Hair follicular keratinocyte (primary cell): ENCODE results near the gene STAM2. TPM values are rescaled to one million over a fixed set of nuclear protein-coding genes. Genes with fewer than 3 reads are reported as not detected.

ENCODE experiments used
- total RNA-seq: library from RNA; depleted of rRNA; stranded (reverse); fragments of >200 nt; gene quantifications from 2 replicates; pipeline ENCODE4 v1.2.3, GENCODE V29; 2015

The STAM2 gene
- total RNA-seq = 17.9 and 18.9 TPM in 2 replicates

DNA sequence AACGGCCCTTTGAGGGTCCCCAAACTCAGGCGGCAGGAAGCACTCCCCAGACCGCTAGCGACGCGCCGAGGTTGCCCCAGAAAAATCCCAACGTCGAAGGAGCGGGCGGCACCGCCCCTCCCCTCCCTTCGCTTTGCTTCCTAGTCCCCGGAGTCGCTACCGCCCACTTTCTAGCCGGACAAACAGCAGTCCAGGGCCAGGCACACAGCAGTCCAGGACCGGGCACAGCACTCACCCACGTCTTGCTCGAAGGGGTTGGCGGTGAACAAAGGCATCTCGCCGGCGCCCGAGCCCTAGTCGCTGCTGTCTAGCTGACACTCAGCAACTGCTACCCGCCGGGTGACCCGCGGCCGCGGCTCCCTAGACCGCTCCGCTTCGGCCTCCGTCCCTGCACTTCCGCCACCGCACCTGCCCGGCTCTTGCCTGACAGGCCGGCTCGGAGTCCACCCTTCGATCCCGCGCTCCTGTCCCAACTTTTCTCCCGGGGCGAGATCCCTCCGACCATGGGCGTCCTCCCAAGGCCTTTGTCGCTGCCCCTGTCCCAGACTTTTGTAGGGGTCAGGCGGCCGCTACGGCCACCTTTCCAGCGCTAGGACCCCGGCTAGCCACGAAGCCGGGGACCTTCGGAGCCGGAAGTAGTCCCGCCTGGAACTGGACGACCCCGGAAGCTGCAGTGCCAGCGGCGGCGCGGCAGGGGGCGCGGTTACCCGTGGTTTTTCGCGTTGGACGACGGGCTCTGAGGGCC lies at the start of gene STAM2:
TSS of gene STAM2 (minus strand) at position 396 of the 745 bp plus-strand sequence. CDS start at position 275, 121 bp downstream.

DNA sequence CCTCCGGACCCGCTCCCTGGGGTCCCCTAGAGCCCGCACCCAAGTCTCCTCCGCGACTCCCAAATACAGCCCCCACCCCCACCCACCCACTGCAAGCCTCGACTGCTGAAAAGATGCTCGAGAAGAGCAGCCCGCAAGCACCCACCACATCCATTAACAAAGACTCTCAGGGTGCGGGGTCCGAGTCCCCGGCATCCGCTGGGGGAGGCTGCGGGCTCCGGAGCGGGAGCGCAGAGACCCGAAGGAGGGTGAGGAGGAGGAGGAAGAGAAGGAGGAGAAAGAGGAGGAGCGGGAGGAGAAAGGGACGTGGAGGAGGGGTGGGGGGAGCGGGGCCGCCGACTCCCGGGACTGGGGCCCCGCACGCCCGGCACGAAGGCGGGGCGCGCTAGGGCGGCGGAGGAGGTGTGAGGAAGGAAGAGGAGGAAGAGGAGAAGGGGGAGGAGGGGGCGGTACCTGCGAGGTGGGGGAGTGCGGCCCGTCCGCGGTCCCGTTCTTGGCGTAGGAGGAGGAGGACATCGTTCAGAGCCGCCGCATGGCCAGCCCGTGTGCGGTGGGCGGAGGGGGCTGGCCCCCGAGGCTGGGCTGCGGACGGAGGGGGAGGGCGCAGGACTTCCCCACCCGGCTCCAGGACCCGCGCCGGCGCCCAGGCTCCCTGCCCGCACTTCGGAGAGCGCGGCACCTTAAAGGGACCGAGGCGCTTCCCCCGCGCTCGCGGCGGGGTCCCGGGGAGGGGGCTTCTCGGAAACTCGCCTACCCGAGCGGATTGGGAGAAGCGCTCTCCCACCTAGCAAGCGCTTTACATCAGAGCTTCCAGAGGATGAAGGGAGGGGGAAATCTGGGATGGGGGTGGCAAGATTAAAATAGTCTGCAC lies 76.8 kb downstream of the STAM2 start, which contains the start of gene CACNB4:
TSS of gene CACNB4 (minus strand) at position 549 of the 871 bp plus-strand sequence.

Other genes with a start within 250 kb of the STAM2 start
- 0.04 and 0.08 TPM in 2 replicates for gene CACNB4, start 76.7 kb downstream of the STAM2 start, total RNA-seq
- 32.4 and 47.8 TPM in 2 replicates for gene FMNL2, start 159.4 kb upstream of the STAM2 start, total RNA-seq